ENCODE measurements around the gene SLC7A5.

- TF ChIP-seq CTCF (IDR thresholded peaks at IDR 0.05; ENCODE audit: poor library complexity, severe bottlenecking) (no peak), POLR2AphosphoS5 (IDR thresholded peaks at IDR 0.05) (no peak), RAD21 (conservative IDR thresholded peaks at IDR 0.05) (no peak), EP300 (conservative IDR thresholded peaks at IDR 0.05; ENCODE audit: poor library complexity, severe bottlenecking) (no peak), REST (IDR thresholded peaks at IDR 0.05; ENCODE audit: borderline replicate concordance) (no peak), MXI1 (conservative IDR thresholded peaks at IDR 0.05; ENCODE audit: poor library complexity, severe bottlenecking) (no peak)
These were observed 8.6 kb downstream of the SLC7A5 start for GRCh38 chr16:87860553-87861299.

All from neural cell (in vitro differentiated cells).